A549 (cell line): Measurements from ENCODE around the gene PDE4D. TPM values are rescaled to one million over a fixed set of nuclear protein-coding genes. Genes with fewer than 3 reads are reported as not detected.

ENCODE experiments used
- ATAC-seq, 2 experiments: fragments of 200-7000 bp in 1 of 2; fragments of >200 bp in 1 of 2; cut with Nextera tagmentation in 1 of 2; cut with Tn5 transposase in 1 of 2; 3 replicates each; pipeline versions ENCODE4 v1.8.0 to v1.9.1; 2018 to 2020; ENCODE audit warnings: mild to moderate bottlenecking in 1 of 2, moderate library complexity in 1 of 2
- CTCF ChIA-PET: fragments of 300-600 bp; sonication (Branson Sonifier 250); formaldehyde crosslinking; extraction: SDS; loops from one replicate; lab custom pipeline; 2021; ENCODE audit warnings: antibody characterized with exemption, inconsistent platforms; lab: Yijun Ruan, JAX
- POLR2A ChIA-PET: fragments of 350-600 bp; formaldehyde crosslinking; extraction: SDS; loops from one replicate; lab custom pipeline; 2021; ENCODE audit warnings: antibody characterized with exemption, inconsistent platforms; lab: Yijun Ruan, JAX
- DNase-seq, 2 experiments: peaks; one replicate each; pipeline versions ENCODE4 v3.0.0 to v3.0.0-alpha.2; 2011 to 2016; ENCODE audit warnings: low read depth in 1 of 2, low spot score in 1 of 2
- FAIRE-seq: peaks from 2 replicates; lab custom pipeline; 2011; peaks lifted over from hg19 to GRCh38; lab: Jason Lieb, UNC
- H3K27ac ChIP-seq, 2 experiments: fragments of >200 bp; sonication (Bioruptor Twin); formaldehyde crosslinking; 3 replicates each; pipeline ENCODE4 v1.5.1; 2016 to 2017
- H3K4me1 ChIP-seq: fragments of >200 bp; sonication (Bioruptor Twin); formaldehyde crosslinking; 3 replicates; pipeline ENCODE4 v1.6.1; 2016
- H3K4me2 ChIP-seq: fragments of >200 bp; sonication (Bioruptor Twin); formaldehyde crosslinking; 3 replicates; pipeline ENCODE4 v1.6.1; 2016
- H3K4me3 ChIP-seq: fragments of >200 bp; sonication (Bioruptor Twin); formaldehyde crosslinking; 3 replicates; pipeline ENCODE4 v1.5.1; 2016
- H3K9me3 ChIP-seq: fragments of >200 bp; sonication (Bioruptor Twin); formaldehyde crosslinking; 3 replicates; pipeline ENCODE4 v1.6.1; 2016
- EHF ChIP-seq: fragments of 250-450 bp; sonication (Bioruptor Pico); IDR thresholded peaks from 2 replicates; pipeline ENCODE4 v1.5.0; 2020; ENCODE audit warnings: mild to moderate bottlenecking
- EP300 ChIP-seq, 2 experiments: fragments of >200 bp; sonication (Bioruptor Twin); formaldehyde crosslinking; IDR thresholded peaks; 2 replicates in 1 of 2; 3 replicates in 1 of 2; pipeline ENCODE4 v1.6.1; 2016 to 2017
- FOSL2 ChIP-seq, 2 experiments: fragments of 450-650 bp in 1 of 2; fragments of >200 bp in 1 of 2; sonication (Bioruptor Twin) in 1 of 2; formaldehyde crosslinking; IDR thresholded peaks; 2 replicates each; pipeline versions ENCODE4 v1.5.0 to v1.6.1; 2016 to 2020; ENCODE audit warnings: mild to moderate bottlenecking in 1 of 2, moderate library complexity in 1 of 2
- HDAC2 ChIP-seq: fragments of 200-600 bp; sonication (generic); IDR thresholded peaks from 2 replicates; pipeline ENCODE4 v1.6.1; 2016
- HES2 ChIP-seq: fragments of >200 bp; sonication (Bioruptor Twin); formaldehyde crosslinking; IDR thresholded peaks from 2 replicates; pipeline ENCODE4 v1.6.1; 2016
- HOXA7 ChIP-seq: fragments of 250-450 bp; sonication (Bioruptor Pico); IDR thresholded peaks from 2 replicates; pipeline ENCODE4 v1.5.0; 2020; ENCODE audit warnings: mild to moderate bottlenecking, moderate library complexity
- HOXB13 ChIP-seq: fragments of 250-450 bp; sonication (Bioruptor Pico); IDR thresholded peaks from 2 replicates; pipeline ENCODE4 v1.5.0; 2020; ENCODE audit warnings: low read depth, mild to moderate bottlenecking, moderate library complexity
- KDM5A ChIP-seq: fragments of 200-600 bp; sonication (generic); IDR thresholded peaks from 2 replicates; pipeline ENCODE4 v1.6.1; 2016; ENCODE audit warnings: antibody characterized with exemption, mild to moderate bottlenecking
- NPAS2 ChIP-seq: fragments of 250-450 bp; sonication (Bioruptor Pico); IDR thresholded peaks from 2 replicates; pipeline ENCODE4 v1.8.0; 2022; ENCODE audit warnings: mild to moderate bottlenecking, moderate library complexity, borderline replicate concordance
- PBX3 ChIP-seq: IDR thresholded peaks from 2 replicates; pipeline ENCODE4 v1.6.1; 2012
- POLR2A ChIP-seq: IDR thresholded peaks from 2 replicates; pipeline ENCODE4 v1.6.1; 2012; ENCODE audit warnings: mild to moderate bottlenecking, low read length
- RARB ChIP-seq: fragments of 250-450 bp; sonication (Bioruptor Pico); IDR thresholded peaks from 2 replicates; pipeline ENCODE4 v1.8.0; 2021; ENCODE audit warnings: mild to moderate bottlenecking, moderate library complexity
- RNF2 ChIP-seq: fragments of 200-600 bp; sonication (generic); IDR thresholded peaks from 2 replicates; pipeline ENCODE4 v1.6.1; 2016; ENCODE audit warnings: low read depth, mild to moderate bottlenecking, antibody characterized with exemption, moderate library complexity, borderline replicate concordance
- TFCP2L1 ChIP-seq: fragments of 250-450 bp; sonication (Bioruptor Pico); IDR thresholded peaks from 2 replicates; pipeline ENCODE4 v1.5.0; 2021; ENCODE audit warnings: mild to moderate bottlenecking
- USF2 ChIP-seq: fragments of 450-650 bp; IDR thresholded peaks from 2 replicates; pipeline ENCODE4 v1.6.1; 2014; ENCODE audit warnings: antibody characterized with exemption
- ZFP36 ChIP-seq: fragments of 450-650 bp; IDR thresholded peaks from 2 replicates; pipeline ENCODE4 v1.6.1; 2014; ENCODE audit warnings: borderline replicate concordance; ENCODE audit not compliant: partially characterized antibody
- ZSCAN20 ChIP-seq: fragments of 250-450 bp; sonication (Bioruptor Pico); IDR thresholded peaks from 2 replicates; pipeline ENCODE4 v1.8.0; 2022; ENCODE audit warnings: mild to moderate bottlenecking, moderate library complexity
- polyA plus RNA-seq, 4 experiments: library from polyadenylated mRNA; depleted of rRNA in 3 of 4; stranded (reverse); fragments of >200 nt; fragmentation: RNase III in 1 of 4; extraction: RNeasy Plus Mini Kit Qiagen cat#74134 plus additional on column Dnase treatment in 1 of 4; gene quantifications; 2 replicates in 3 of 4; 3 replicates in 1 of 4; pipeline ENCODE4 v1.2.3, GENCODE V29; 2011 to 2017
- TF ChIP-seq, protein P1 (sequence below): fragments of 200-600 bp; sonication (generic); IDR thresholded peaks from 2 replicates; pipeline ENCODE4 v1.6.1; 2016; ENCODE audit warnings: antibody characterized with exemption, mild to moderate bottlenecking, moderate library complexity
- TF ChIP-seq, protein P2 (sequence below): fragments of 150-350 bp; IDR thresholded peaks from 2 replicates; pipeline ENCODE4 v1.6.1; 2014; ENCODE audit warnings: low read depth, mild to moderate bottlenecking, low read length
- TF ChIP-seq, protein P3 (sequence below): fragments of 250-450 bp; sonication (Bioruptor Pico); IDR thresholded peaks from 2 replicates; pipeline ENCODE4 v1.5.0; 2021; ENCODE audit warnings: mild to moderate bottlenecking, moderate library complexity, borderline replicate concordance

Gene PDE4D
- polyA plus RNA-seq, 2 of the 4 experiments (the other 2 are of a cell fraction): 74.0 to 213 TPM

DNA sequence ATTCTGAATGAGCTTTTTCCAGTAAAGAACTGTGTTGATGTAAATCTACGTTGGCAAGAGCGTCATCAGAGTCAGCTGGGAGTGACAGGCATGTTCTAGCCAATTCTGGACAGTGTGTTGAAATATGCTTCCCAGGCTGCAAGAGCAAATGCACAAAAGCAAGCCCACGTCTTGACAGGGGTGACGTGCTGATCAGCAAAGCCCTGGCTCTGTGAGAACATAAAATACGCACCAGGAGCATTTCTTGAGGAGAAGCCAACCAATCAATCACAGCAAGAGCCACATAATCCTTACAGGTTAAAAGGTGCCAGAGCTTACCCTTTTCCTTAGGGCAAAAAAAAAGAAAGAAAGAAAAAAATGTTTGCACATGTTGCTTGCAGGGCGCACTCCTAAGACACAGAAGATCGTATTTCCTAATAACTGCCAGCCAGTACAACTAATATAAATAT, 148.1 kb downstream of the PDE4D start (continued):
- TF ChIP-seq, protein P1, sequence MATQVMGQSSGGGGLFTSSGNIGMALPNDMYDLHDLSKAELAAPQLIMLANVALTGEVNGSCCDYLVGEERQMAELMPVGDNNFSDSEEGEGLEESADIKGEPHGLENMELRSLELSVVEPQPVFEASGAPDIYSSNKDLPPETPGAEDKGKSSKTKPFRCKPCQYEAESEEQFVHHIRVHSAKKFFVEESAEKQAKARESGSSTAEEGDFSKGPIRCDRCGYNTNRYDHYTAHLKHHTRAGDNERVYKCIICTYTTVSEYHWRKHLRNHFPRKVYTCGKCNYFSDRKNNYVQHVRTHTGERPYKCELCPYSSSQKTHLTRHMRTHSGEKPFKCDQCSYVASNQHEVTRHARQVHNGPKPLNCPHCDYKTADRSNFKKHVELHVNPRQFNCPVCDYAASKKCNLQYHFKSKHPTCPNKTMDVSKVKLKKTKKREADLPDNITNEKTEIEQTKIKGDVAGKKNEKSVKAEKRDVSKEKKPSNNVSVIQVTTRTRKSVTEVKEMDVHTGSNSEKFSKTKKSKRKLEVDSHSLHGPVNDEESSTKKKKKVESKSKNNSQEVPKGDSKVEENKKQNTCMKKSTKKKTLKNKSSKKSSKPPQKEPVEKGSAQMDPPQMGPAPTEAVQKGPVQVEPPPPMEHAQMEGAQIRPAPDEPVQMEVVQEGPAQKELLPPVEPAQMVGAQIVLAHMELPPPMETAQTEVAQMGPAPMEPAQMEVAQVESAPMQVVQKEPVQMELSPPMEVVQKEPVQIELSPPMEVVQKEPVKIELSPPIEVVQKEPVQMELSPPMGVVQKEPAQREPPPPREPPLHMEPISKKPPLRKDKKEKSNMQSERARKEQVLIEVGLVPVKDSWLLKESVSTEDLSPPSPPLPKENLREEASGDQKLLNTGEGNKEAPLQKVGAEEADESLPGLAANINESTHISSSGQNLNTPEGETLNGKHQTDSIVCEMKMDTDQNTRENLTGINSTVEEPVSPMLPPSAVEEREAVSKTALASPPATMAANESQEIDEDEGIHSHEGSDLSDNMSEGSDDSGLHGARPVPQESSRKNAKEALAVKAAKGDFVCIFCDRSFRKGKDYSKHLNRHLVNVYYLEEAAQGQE: no peak
- TF ChIP-seq ZSCAN20 (CRISPR knock-in tag): peak; percentile 88
- 0 out of 2 replicates have a peak, but pooled peaks have one; percentile 38 for TF ChIP-seq HOXA7 (CRISPR knock-in tag)
- peak; percentile 85 for TF ChIP-seq RARB
- TF ChIP-seq HOXB13 (CRISPR knock-in tag): peak; percentile 92; the same call in 1 of the 2 replicates
- TF ChIP-seq EP300 (IDR thresholded peaks at IDR 0.05): peak; percentile 94 to 95; a peak in 4 of 5 replicates
- TF ChIP-seq TFCP2L1 (CRISPR knock-in tag): no peak
- TF ChIP-seq PBX3: peak; percentile 69; the same call in 1 of the 2 replicates
- no peak for TF ChIP-seq RNF2
- TF ChIP-seq POLR2A: no peak
- TF ChIP-seq HES2: 0 out of 2 replicates have a peak, but pooled peaks have one; percentile 41
- TF ChIP-seq ZFP36: no peak
- TF ChIP-seq, protein P2, sequence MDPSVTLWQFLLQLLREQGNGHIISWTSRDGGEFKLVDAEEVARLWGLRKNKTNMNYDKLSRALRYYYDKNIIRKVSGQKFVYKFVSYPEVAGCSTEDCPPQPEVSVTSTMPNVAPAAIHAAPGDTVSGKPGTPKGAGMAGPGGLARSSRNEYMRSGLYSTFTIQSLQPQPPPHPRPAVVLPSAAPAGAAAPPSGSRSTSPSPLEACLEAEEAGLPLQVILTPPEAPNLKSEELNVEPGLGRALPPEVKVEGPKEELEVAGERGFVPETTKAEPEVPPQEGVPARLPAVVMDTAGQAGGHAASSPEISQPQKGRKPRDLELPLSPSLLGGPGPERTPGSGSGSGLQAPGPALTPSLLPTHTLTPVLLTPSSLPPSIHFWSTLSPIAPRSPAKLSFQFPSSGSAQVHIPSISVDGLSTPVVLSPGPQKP: no peak
- TF ChIP-seq HDAC2: no peak
- no peak for TF ChIP-seq KDM5A

DNA sequence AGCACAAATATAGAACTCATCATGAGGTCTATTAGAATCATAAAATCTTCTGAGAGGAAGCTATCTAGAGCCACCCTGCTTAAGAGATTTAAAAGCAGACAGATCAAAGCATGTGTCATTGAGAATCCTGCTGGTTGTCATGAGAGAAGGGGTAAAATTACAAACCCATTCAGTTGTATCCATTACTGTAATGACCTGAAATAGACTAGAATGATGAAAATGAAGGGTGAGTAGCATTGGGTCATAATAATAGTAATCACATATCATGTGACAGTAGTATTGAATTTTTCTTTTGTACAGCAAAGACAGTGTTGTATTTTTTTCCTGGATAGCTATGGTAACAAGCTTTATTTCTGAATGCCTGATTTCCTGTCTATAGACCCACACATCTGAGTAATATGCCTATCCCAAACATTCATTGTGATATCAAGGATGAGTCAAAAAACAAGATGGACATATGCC, 149.0 kb downstream of the PDE4D start:
- Histone ChIP-seq H3K4me2 (peak overlapping the region; percentile 81), H3K9me3 (no peaks in the 10 kb centered on the region), H3K27ac (peak overlapping the region; percentile 77 to 80)
- ChIA-PET CTCF (interaction anchor here (1.2 to 1.8 kb wide), 8 partner anchors 9 to 72 kb away, joined by 3 to 5 read pairs (median 3); no protein-coding TSS in a partner anchor), POLR2A (interaction anchor here (0.5 to 1.2 kb wide), 4 partner anchors 20 to 388 kb away, joined by 3 to 6 read pairs (median 3); no protein-coding TSS in a partner anchor)
- TF ChIP-seq NPAS2 (CRISPR knock-in tag): no peak
- TF ChIP-seq EP300 (IDR thresholded peaks at IDR 0.05): 0 out of 5 replicates have a peak, but pooled peaks of 1 of the 2 experiments have one; percentile 17
- no peak for TF ChIP-seq TFCP2L1 (CRISPR knock-in tag)
- 0 out of 2 replicates have a peak, but pooled peaks have one; percentile 24 for TF ChIP-seq USF2
- TF ChIP-seq POLR2A: no peak
- TF ChIP-seq PBX3: no peak
- TF ChIP-seq, protein P3, sequence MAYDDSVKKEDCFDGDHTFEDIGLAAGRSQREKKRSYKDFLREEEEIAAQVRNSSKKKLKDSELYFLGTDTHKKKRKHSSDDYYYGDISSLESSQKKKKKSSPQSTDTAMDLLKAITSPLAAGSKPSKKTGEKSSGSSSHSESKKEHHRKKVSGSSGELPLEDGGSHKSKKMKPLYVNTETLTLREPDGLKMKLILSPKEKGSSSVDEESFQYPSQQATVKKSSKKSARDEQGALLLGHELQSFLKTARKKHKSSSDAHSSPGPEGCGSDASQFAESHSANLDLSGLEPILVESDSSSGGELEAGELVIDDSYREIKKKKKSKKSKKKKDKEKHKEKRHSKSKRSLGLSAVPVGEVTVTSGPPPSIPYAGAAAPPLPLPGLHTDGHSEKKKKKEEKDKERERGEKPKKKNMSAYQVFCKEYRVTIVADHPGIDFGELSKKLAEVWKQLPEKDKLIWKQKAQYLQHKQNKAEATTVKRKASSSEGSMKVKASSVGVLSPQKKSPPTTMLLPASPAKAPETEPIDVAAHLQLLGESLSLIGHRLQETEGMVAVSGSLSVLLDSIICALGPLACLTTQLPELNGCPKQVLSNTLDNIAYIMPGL (CRISPR knock-in tag): no peak
- 0 out of 2 replicates have a peak, but pooled peaks have one; percentile 6 for TF ChIP-seq EHF
- no peak for TF ChIP-seq FOSL2 (IDR thresholded peaks at IDR 0.05)
- peak; percentile 84 for TF ChIP-seq FOSL2 (CRISPR knock-in tag; IDR thresholded peaks at IDR 0.05)
- TF ChIP-seq, all 56 proteins: peak for 4
- Histone ChIP-seq H3K4me1 (peaks cover 65% of the 10 kb centered on the region), H3K4me3 (peak overlapping the region; percentile 10; the same call in 1 of the 3 replicates)
- FAIRE-seq (no peak), ATAC-seq (peak; percentile 58 to 61; a peak in 5 of 6 replicates), DNase-seq (peak; percentile 33 to 74)
